Measurements from ENCODE around the gene NOS2.
"Not testable (repeated sequence)": the region's sequence is repeated elsewhere in the genome, so short reads cannot be mapped to it uniquely, and the experiment has no call there.

Gene NOS2

DNA sequence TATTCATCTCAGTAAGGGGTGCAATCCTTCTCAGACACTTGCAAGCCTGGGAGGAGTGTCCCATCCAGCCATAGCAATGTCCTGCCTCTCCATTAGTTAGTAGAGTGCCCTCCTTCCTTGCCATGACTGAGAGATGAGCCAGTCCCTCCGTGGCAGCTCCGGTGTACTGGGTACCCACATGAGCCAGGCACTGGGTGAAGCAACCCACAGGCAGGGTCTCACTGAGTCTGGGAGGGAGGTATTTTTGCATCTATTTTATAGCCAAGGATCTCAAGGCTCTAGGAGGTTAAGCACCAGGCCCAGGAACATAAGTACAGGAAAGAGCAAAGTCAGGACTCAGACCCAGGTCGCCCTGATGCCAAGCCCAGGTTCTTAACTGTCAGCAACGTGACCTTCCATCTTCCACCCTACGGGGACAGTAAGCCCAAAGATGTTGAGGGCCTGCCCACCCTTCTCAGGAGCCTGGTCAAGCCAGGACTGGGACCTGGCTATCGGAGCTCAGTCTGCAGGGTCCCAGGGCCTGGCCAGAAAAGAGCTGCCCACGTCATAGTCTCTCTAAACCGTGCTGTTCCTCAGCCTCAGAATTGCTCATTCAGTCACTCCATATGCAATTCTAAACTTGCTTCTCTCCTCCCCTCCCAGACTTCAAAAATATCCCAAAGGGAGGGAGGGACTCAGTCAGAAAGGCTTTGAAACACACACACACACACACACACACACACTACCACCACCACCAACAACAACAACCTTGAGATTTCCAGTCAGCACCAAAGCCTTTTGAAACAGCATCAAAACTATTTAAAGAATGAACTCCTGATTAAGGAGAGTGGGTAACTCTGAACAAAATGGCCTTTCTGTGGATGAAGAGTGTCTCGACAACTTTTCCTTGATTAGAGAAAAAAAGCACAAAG lies 16.6 kb downstream of the NOS2 start:
- no peak for DNase-seq

DNA sequence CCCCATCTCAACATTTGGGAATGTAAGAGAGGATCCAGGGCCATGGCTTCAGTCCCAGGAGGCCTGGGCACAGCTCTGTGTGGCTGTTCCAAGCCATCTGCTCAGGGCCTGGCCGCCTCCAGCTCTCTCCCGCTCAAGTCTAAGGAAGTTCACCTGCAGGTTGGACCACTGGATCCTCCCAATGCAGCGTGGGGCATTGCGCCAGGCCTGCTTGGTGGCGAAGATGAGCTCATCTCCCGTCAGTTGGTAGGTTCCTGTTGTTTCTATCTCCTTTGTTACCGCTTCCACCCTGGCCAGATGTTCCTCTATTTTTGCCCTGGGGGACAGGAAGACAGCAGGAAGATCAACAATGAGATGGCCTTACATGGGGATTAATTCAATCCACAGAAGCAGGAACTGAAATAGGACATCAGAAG lies 17.5 kb downstream of the NOS2 start:
- DNase-seq = no peak

DNA sequence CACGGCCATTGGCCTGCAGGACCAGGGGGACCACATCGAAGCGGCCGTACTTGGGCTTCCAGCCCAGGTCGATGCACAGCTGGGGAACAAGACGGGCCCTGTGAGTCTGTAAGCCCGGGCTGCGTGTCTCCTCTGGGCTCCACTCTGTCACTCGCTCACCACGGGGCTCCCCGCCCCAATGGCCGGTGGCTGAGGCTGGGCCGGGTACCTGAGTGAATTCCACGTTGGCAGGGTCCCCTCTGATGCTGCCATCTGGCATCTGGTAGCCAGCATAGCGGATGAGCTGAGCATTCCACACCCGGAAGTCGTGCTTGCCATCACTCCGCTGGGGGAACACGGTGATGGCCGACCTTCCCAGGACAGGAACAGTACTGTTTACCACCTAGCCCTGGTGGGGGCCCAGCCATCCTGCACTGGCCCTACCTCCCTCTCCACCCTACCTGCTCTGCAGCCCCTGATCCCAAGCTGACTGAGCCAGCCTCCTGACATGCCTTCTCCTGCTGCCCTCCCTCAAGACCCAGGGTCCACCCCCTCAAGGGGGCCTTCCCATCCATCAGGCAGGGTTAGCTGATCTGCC lies 19.4 kb downstream of the NOS2 start:
- DNase-seq = no peak

DNA sequence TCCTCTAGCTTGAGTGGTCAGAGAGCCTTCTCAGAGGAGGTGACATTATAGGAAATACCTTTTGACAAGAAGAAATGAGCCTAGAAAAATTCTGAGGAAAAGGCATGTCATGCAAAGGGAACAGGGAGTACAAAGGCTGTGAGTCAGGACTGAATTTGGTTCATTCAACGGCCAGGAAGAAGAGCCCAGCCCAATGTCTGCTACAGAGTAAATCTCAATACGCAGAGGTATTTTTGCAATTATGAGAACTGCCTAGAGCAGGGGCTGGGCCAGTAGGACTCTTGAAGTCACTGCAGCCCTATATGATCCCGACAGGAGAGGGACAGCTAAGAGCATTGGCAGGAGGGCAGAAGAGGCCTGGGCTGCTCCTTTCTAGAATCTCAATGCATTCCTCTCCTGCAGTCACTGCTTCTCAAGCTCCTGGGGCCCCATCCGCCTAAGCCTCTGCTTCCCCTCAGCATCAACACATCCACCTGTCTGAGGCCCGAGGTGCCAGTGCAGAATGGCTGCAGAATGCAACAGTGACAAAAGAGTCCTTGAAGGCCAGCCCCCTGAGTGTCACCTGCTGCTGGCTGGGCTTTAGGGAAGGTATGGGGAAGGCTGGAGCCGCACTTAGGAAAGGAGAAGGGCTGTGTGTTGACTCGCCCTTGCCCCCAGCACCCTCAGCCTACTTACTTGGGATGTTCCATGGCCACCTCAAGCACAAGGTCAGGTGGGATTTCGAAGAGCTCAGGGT lies 20.1 kb downstream of the NOS2 start:
- no peak for DNase-seq

DNA sequence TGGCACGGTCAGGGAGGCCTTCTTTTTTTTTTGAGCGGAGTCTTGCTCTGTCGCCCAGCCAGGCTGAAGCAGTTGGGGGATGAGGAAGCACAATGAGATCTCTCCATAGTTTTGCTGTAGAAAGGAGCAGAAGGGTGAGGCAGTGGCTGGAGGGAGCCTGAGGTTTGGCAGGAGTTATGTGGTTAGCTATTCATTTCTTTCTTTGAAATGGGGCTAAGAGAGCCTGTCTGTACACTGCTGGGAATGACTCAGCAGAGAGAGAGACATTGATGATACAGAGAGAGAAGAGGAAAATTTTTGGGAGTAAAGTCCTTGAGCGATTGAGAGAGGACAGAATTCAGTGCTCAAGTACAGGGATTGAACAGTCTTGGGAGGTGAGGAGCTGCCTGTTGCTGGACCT lies 22.1 kb downstream of the NOS2 start:
- DNase-seq = no peak

DNA sequence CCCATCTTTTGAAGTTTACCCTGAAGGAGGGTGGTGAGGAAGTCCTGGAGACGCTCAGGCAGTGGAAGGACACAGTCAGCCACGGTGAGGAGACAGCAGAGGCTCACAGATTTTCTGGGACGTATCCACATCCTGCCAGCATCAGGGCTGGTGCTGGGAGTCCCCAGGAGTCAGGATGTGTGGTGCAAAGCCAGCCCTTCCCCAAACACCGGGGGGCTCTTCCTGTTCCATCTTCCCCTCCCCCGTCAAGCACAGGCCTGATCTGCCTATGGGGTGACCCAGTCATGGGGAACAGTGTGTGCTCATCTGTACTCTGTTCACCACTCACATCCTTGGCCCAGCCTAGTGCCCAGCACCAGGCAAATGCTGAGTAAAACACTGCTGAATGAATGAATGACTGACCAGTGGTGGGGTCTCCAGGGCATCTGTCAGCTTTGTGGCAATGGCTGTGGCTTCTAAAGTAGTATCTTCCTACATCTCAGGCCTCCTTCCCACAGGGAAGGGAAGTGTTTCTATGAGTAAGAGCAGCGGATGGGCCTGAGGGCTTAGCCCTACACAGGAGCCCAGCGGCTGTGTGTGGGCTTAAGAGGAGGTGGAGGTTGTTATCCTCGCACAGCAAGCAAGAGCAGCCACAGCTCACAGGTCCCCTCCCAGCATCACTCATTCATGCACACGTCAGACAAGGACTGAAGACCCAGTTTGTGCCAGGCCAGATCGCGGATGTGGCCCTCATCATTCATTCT lies 23.3 kb downstream of the NOS2 start:
- DNase-seq = no peak

DNA sequence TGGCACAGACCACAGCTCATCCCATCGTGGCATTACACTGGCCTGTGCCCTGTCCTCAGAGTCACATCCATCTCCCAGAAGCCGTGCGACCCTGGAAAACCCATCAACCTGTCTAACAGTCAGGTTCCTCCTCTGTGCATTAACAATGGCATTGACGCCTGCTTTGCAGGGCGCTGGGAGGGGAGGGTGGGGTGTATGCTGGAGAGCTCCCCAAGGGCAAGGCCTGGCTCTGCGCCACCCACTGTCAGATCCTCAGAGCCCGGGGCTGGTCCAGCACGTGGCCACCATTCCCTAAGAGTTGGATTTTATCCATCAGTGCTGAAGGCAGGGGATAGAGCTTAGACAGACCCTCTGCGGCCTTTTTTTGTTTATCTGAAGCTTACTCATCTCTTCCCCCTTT lies 28.7 kb downstream of the NOS2 start:
- DNase-seq = no peak

DNA sequence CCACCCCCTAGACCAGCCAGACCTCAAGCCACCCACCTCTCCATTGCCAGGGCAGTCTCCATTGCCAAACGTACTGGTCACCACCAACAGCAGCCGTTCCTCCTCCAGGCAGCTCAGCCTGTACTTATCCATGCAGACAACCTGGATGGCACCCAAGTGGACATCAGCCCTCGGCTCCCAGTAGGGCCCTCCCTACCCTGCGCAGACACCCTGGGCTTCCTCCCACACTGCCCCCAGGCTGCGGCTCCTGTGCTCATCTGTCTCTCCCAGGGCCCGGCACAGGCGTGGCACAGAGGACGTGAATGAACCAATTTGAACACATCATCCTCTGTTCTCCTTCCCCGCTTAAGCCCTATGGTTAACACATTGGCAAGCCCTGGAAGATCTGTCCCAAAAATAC lies 29.5 kb downstream of the NOS2 start:
- no peak for DNase-seq

DNA sequence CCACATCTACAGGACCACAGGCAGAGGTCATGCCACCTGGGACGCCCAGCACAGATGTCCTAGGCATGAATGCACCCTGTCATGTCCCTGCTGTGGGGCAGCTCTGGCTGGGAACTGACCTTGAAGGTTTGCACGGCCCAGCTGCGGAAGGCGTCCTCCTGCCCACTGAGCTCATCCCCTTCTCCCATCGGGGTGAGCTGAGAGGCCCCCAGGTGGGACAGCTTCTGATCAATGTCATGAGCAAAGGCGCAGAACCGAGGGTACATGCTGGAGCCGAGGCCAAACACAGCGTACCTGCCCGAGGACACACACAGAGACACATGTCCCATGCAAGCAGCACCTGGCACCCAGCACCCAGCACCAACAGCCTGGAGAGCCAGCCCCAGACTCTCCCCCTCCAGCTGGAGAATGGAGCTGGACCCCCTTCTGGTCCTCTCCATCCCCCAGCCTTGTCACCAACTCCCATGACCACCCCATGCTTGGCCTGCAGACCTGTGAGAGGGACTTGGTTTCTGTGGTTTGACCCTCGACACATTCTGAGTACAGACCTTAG lies 31.4 kb downstream of the NOS2 start:
- no peak for DNase-seq

DNA sequence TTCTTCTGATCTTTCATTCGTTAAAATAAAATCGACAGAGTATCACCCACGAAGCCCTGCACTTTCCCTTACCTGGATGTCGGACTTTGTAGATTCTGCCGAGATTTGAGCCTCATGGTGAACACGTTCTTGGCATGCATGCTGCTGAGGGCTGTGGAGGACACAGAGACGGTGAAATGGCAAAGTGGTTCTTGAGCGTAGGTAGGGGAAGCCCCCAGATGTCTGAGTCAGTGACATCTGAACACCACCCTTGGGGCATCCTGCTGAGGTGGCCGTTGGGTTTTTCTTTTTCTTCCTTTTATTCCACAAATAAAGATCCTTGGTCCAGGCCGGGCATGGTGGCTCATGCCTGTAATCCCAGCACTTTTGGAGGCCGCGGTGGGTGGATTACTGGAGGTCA lies 33.9 kb downstream of the NOS2 start:
- no peak for DNase-seq

DNA sequence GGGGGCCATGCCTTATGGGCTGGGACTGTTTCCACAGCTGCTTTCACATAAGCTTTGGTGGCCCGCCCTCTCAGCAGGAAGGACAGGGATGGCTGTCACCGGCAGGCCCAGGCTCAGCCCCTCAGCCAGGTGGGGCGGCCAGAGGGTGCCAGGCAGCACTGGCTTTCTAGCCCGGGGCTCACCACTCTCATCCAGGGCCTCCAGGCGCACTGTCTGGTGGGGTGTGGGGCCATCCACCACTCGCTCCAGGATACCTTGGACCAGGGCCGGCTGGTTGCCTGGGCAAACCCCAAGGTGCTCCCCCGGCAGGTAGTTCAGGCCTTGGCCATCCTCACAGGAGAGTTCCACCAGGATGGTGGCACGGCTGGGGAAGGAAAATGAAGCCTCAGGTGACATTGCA lies 35.0 kb downstream of the NOS2 start:
- DNase-seq = no peak

DNA sequence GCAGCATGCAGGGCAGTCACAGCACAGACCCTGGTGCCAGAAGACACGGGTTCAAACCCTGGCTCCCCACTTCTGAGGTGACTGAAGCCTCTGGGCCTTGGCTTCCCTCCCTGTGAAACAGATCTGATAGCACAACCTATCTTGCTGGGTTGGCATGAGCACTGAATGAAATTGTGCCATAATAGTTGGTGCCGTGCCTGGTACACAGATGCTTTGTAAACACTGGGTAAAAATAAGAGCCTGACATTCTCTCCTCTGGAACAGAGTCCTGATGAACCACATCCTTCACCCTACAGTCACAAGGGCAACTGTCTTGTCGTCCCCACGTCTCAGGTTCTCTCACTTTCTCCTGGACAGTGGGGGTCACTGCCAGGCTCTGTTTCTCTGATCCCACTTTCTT lies 35.7 kb downstream of the NOS2 start:
- no peak for DNase-seq

DNA sequence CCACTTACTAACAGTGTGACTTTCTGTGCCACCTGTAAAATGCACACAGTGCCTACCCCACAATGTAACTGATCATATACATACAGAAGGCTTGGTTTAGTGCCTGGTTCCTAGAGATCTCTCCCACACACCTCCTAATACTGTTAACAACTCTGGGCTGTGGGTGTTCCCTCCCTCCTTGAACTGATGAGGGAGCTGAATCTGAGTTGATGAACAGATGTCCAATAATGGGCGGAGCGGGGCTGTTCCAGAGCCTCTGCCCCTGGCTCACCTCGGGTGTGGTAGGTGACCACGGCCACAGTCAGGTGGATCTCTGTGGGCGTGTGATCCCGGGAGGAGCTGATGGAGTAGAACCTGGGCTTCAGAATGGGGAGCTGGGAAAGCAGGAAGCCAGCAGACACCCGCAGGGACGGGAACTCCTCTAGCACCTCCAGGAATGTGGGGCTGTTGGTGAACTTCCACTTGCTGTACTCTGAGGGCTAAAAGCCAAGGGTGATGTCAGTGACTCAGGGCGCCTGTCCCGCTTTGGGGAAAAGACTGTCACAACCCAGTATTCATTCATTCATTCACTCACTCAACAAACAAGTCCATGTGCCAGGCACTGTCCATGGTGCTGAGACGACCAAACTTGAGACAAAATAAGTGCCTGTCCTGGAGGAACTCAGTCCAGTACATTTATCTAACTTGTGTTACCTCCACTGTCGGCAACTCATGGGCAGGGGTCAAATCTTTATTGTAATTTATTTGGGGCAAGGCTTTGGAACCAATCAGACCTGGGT lies 37.6 kb downstream of the NOS2 start:
- DNase-seq = no peak

DNA sequence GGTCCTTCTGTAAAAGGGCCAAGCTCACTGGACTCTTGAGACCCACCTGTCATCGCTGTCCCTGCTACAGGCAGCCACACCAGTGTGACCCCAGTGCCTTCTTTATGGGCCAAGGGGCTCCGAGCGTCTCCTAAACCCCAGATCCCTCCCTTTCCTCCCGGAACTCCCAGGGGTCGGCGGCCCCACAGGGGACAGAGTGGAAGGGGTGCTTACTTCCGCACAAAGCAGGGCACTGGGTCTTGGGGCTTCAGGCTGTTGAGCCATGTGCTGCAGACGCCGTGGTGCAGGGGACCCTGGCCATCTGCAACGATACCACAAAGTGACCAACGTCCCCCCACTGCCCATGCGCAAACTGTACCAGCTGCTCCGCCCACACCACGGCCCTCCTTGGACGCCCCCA lies 39.4 kb downstream of the NOS2 start:
- DNase-seq = not testable (repeated sequence)

DNA sequence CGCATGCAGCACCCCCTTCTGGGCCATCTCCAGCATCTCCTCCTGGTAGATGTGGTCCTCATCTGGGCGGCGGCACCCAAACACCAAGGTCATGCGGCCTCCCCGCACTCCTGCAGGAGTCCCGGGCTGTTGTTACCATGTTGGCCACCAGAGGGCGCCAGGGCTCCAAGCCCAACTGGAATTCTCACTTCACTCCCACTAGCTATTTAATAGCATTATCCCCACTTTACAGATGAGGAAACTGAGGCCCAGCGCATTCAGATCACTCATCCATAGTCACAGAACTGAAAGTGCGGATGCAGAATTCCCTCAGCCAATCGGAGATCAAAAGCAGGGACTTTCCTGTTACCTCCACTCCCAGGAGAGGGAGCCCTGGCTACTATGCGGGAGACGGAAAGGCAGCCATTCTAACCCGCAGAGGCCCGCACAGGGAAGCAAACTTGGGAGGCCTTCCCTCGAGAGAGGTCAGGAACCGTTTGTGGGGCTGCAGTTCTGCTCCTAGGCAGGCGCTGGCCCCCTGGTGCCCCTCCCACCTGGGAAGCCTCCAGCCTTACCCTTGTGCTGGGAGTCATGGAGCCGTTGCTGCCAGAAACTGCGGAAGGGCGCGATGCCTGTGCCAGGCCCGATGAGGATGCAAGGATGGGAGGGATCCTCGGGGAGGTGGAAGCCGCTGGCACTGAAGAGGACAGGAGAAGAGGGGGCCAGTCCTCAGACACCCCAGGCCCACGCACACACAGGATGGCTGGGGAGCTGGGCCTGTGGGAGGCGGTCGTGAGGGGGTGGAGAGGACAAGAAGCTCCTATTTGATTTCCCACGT lies 40.1 kb downstream of the NOS2 start:
- peak; percentile 15 for DNase-seq

DNA sequence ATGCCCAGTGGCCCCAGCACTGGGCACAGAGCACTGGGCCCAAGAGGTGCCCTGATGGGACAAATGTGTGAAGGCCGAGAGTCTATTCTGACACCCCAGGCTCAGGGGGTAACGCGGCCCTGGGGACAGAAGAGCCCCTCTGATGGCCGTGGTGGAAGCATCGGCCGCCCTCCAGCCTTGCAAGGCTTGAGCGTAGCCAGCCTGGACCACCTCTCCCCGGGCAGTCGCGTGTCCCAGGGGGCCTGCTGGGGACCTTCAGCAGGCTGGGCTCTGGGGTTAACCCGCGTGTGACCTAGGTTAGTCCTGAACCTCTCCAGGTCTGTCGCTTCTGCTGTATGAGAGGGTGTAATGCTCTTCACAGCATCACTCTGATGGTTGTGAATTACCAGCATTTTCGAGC lies 40.8 kb downstream of the NOS2 start:
- no peak for DNase-seq

DNA sequence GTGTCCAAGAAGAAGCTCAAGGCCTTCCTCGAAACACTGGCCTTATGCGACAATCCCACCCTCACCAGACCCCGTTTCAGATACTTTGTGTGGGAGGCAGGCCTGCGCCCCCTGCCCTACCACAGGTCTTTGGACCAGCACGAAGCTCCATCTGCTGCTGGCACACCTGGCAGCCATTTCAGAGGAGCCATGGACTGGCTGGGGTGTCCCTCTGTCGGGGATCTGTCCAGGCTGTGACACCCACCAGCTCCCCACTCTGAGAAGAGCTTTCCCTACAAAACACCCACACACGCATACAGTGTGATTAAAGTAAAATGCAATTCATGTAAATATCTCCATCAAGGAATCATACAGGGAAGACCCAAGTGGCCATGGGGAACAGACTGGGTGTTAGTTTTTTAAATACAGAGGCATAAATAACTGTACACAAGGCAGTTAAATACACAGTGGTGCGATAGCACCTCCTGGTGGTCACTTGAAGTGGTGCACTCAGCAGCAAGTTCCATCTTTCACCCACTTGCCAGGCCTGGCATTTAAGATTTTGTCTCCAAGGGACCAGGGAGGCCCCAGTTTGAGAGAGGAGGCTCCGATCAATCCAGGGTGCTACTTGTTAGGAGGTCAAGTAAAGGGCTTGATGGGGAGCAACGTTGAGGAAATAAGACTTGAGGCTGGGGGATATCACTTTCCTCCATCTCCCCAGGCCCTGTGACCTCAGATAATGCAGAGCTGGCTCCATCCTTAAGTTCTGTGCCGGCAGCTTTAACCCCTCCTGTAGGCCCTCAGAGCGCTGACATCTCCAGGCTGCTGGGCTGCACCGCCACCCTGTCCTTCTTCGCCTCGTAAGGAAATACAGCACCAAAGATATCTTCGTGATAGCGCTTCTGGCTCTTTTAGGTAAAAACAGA lies 43.6 kb downstream of the NOS2 start:
- DNase-seq = peak; percentile 27

DNA sequence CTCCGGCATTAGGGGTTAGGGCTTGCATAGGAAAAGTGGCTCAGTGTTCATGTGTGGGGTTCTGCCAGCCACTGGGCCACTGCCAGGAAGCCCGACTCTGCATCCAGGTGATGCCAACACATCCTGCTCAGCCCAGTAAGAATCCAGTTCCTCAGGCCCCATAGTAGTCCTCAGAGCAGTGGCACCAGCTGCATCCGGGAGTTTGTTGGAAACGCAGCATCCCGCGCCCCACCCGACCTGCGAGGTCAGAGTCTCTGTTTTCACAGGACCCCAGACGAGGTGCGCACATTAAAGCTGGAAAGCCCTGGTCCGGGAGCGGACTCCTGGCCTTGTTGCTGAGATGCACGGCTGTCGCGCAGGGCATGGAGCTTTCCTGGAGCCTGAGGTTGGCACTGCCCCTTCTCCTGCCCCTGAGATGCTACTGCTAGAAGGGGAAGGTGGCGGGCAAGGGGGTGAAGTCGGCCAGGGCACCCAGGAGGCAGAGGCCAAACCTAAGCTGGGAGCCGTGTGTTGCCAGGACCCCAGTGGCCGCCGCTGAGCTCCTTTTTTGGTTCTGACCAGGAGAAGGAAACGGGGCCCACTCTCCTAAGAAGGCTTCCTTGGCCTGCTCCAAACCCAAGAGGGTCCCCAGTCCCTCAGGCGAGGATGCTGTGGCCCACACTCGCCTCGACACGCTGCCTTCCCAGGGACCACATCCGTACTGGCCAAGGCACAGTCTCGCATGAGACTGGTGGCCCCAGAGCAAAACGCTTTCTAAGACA lies 44.4 kb downstream of the NOS2 start:
- no peak for DNase-seq

DNA sequence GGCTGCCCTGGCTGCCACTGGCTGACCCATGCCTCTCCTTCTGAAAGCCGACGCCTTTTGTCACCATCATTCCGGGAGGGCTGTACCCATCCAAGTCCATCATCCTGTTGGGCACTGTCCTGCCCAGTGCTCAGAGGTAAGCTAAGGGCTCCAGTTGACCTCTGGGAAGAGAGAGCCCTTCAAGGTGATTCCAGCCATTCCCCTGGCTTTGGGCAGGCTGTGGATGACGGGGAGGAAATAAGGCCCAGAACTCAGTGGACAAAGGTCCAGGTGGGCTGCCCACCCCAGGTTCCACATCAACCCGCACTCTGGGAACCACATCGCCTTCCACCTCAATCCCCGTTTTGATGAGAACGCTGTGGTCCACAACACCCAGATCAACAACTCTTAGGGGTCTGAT lies 45.8 kb downstream of the NOS2 start:
- no peak for DNase-seq

All from KG1 (cell line).